CD4-positive, alpha-beta T cell treated with Interleukin-15 for 1 hour (primary cell): ENCODE data around the gene LPAR2.
"Not testable (repeated sequence)": the region's sequence is repeated elsewhere in the genome, so short reads cannot be mapped to it uniquely, and the experiment has no call there.

Experiments used
- DNase-seq: peaks from one replicate; pipeline ENCODE4 v3.0.0-alpha.2; 2020

Gene LPAR2

GRCh38 chr19:19627621-19628500, at the start of gene LPAR2:
LPAR2 (minus strand) TSS chr19:19628220; CDS start chr19:19627275, 945 bp downstream.
- peak; percentile 76 for DNase-seq

GRCh38 chr19:19677579-19677978, 49.6 kb upstream of the LPAR2 start:
- DNase-seq, result no peak

- no peak for DNase-seq
Observed at GRCh38 chr19:19674315-19674714, 46.3 kb upstream of the LPAR2 start.

DNA sequence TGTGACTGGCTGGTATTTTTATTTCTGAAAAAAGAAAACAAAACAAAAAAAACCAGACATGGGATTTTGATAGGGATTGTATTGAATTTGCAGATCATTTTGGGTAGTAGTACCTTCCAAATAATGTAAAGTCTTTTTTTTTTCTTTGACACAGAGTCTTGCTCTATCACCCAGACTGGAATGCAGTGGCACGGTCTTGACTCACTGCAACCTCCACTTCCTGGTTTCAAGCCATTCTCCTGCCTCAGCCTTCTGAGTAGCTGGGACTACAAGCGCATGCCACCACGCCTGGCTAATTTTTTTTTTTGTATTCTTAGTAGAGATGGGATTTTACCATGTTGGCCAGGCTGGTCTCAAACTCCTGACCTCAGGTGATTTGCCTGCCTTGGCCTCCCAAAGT, 44.8 kb upstream of the LPAR2 start:
- DNase-seq, result no peak

DNA sequence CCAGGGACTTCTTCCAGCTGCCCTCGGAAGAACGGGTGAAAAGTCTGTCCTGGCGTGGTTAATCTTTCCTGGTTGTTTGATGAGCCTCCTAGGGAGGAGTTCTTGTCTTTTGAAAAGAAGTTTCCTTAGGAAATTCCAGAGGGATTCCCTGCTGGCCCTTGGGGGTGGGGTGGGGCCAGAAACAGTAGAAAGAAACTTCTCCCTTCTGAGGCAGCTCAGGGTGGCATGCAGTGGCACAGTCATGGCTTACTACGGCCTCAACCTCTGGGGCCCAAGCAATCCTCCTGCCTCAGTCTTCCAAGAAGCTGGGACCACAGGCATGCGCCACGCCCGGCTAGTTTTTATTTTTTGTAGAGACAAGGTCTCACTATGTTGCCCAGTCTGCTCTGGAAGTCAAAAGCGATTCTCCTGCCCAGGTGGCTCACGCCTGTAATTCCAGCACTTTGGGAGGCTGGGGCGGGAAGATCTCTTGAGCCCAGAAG, 42.1 kb upstream of the LPAR2 start:
- DNase-seq, result no peak

- DNase-seq, result peak; percentile 95
Observed at GRCh38 chr19:19668230-19669012, 40.4 kb upstream of the LPAR2 start, which contains the start of gene ZNF101. ZNF101 (plus strand) TSS chr19:19668839; CDS start chr19:19668964, 125 bp downstream.

GRCh38 chr19:19665420-19665948, 37.5 kb upstream of the LPAR2 start:
- not testable (repeated sequence) for DNase-seq

GRCh38 chr19:19663256-19664120, 35.5 kb upstream of the LPAR2 start, which contains the start of gene ATP13A1:
ATP13A1 (minus strand) TSS chr19:19663676; CDS start chr19:19663666, 10 bp downstream.
- peak; percentile 99 for DNase-seq

DNA sequence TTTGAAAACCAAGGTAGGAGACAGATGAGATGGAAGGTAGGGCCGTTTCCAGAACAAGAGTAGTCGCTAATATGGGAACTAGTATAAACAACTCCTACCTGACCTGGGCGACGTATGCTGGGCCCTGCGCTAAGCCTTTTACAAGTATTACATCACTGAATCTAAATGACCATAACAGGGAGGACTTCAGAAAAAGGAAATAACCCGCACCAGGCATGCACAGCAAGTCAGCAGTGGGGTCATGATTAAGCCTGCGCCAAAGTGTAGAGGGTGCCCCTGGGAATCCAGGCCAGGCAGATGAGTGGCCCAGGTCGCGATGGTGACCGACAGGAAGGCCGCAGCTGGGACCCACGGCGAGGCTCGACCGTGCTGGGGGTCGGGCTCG, 34.8 kb upstream of the LPAR2 start:
- no peak for DNase-seq

DNA sequence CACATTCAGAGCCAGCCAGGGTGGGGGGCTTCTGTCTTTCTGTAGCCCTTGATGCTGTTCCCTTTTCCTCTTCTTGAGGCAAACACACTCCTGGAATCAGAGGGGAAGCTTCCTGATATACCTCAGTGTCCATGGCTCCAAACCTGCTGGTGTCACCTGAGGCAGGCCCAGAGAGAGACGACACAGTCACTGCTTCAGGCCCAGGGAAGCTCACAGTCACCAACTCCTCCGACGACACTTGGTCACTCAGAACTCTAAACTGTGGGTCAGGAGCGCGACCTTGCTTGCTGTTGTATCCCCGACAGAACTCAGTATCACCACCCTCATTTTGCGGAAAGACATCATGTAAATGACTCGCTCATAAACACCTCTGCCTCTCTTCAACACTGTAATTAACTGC, 34.3 kb upstream of the LPAR2 start:
- no peak for DNase-seq

- DNase-seq, result peak; percentile 70
Observed at GRCh38 chr19:19661675-19662251, 33.7 kb upstream of the LPAR2 start.

DNA sequence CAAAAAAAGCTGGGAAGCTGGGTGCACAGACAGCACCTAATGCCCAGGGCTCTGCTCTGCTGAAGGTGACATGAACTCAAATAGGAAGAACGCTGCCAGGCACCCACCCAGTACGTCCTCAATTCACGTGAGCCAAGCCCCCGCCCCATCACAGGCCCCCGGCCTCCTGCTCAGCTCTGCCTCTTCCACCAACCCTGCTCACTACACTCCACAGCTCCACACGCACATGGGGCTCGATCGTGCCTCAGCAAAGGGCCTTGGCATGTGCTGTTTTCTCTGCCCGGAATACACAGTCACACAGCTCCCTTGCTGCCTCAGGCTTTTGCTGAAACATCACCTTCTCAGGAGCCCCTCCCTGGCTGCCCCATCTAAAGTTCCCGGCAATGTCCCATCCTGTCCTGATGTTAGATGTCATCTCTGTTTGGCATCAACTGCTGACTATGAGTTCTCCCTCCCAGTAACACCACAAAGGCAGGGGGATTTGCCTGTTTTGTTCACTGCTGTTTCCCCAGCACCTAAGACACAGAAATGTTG, 33.2 kb upstream of the LPAR2 start:
- no peak for DNase-seq

GRCh38 chr19:19659646-19660245, 31.7 kb upstream of the LPAR2 start:
- DNase-seq, result no peak

DNA sequence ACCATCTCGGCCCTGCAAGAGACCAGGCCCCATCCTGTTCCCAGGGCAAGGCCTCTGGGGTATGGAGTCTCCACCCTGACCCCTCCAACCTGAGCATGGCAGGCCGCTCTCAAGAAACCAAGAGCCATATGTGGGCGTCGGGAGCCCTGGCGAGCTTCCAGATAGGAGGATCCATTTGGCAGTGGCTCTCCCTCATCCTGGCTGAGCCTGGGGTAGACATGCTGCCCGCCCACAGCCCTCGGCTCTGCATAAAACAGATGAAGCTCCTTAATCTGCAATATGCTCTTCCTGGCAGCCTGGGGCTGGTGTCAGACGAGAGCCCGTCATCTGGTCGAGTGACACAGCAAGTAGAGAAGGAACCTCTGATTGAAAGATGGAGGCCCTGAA, 29.4 kb upstream of the LPAR2 start:
- DNase-seq, result no peak

- no peak for DNase-seq
Observed at GRCh38 chr19:19656451-19657396, 28.7 kb upstream of the LPAR2 start.

DNA sequence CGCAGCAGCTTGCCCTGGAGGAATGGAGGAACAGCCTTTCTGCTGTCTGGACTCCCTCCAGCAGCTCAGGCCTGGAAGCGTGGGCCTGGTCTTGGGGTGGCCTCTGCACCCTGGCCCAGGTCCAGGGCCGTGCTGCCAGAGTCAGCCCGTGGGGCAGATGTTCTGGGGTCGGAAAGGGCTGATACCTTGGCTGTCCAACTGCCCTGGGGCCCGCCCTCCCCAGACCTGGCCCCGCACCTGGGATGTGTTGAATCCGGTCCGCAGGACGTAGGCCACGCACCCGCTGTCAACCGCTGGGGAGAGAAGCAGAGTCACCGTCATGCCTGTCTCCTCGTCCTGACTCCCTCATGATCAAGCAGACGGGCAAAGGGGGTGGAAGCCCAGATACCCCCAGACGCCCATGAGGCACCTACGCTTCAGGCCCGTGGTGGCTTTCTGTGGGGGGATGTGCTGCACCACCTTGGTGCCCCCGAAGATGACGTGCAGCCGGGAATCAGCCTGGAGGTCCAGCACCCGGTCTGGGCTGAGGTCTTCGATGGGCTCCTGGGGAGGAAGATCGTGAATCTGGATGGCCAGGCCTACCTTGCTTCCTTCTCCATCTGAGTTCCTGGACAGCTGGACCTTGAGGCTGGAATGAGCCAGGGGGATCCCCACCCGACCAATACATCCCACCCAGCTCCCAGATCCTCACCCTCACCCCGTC, 27.8 kb upstream of the LPAR2 start:
- no peak for DNase-seq

GRCh38 chr19:19655051-19655594, 27.1 kb upstream of the LPAR2 start:
- DNase-seq, result no peak

GRCh38 chr19:19654441-19654840, 26.4 kb upstream of the LPAR2 start:
- DNase-seq, result no peak

GRCh38 chr19:19653597-19654147, 25.7 kb upstream of the LPAR2 start:
- no peak for DNase-seq
